HEK293 (cell line): Measurements from ENCODE around the gene EYS.

Experiments used
- PRDM6 ChIP-seq: fragments of 450-650 bp; formaldehyde crosslinking; IDR thresholded peaks from 2 replicates; pipeline ENCODE4 v1.5.1; 2017; ENCODE audit warnings: missing biosample characterization, missing genetic modification characterization
- TCF7L2 ChIP-seq: IDR thresholded peaks from 2 replicates; pipeline ENCODE4 v1.6.1; 2011; ENCODE audit warnings: low read depth, mild to moderate bottlenecking, inconsistent platforms, low read length, moderate library complexity, borderline replicate concordance
- ZFP41 ChIP-seq: fragments of 450-650 bp; formaldehyde crosslinking; IDR thresholded peaks from 2 replicates; pipeline ENCODE4 v1.5.1; 2016; ENCODE audit warnings: missing biosample characterization, missing genetic modification characterization, borderline replicate concordance
- TF ChIP-seq, protein P1 (sequence below): fragments of 450-650 bp; formaldehyde crosslinking; IDR thresholded peaks from 2 replicates; pipeline ENCODE4 v1.5.1; 2016; ENCODE audit warnings: missing biosample characterization, missing genetic modification characterization

GRCh38 chr6:63814459-63814858, 1892.6 kb downstream of the EYS start:
- TF ChIP-seq, protein P1, sequence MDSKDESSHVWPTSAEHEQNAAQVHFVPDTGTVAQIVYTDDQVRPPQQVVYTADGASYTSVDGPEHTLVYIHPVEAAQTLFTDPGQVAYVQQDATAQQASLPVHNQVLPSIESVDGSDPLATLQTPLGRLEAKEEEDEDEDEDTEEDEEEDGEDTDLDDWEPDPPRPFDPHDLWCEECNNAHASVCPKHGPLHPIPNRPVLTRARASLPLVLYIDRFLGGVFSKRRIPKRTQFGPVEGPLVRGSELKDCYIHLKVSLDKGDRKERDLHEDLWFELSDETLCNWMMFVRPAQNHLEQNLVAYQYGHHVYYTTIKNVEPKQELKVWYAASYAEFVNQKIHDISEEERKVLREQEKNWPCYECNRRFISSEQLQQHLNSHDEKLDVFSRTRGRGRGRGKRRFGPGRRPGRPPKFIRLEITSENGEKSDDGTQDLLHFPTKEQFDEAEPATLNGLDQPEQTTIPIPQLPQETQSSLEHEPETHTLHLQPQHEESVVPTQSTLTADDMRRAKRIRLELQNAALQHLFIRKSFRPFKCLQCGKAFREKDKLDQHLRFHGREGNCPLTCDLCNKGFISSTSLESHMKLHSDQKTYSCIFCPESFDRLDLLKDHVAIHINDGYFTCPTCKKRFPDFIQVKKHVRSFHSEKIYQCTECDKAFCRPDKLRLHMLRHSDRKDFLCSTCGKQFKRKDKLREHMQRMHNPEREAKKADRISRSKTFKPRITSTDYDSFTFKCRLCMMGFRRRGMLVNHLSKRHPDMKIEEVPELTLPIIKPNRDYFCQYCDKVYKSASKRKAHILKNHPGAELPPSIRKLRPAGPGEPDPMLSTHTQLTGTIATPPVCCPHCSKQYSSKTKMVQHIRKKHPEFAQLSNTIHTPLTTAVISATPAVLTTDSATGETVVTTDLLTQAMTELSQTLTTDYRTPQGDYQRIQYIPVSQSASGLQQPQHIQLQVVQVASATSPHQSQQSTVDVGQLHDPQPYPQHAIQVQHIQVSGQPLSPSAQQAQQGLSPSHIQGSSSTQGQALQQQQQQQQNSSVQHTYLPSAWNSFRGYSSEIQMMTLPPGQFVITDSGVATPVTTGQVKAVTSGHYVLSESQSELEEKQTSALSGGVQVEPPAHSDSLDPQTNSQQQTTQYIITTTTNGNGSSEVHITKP (tag by site-specific recombination): no peak
- TF ChIP-seq TCF7L2: no peak
- no peak for TF ChIP-seq PRDM6 (tag by site-specific recombination)
- no peak for TF ChIP-seq ZFP41 (tag by site-specific recombination)
